Measurements from ENCODE around the gene ACTR1A. TPM values are rescaled to one million over a fixed set of nuclear protein-coding genes. Genes with fewer than 3 reads are reported as not detected.
A peak's percentile ranks its signal among the peaks of the same experiment; 100 is the strongest.

ACTR1A gene
- total RNA-seq, 2 experiments from 2014 or later, result 55.5 to 68.3 TPM

DNA sequence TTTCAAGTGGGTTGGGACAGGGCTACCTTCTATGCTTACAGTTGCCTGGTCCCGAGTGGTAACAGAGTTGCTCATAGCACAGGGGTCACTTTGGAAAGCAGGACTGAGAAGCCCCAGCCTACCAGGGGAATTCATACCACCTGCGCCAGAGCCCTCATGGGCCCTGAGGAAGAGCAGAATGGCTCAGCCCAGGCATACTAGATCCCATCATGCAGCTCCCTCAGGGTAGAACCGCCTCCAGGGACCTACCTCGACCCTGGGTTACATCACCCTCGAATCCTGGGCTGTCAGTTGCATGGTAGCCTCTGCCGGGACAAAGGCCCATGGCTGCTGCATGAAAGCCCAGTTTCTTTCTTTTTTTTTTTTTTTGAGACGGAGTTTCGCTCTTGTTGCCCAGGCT is 73.0 kb downstream of the ACTR1A start:
- BruUV-seq (replicated peaks), result no TSS peak
- intact Hi-C loops (cut with micrococcal nuclease; ENCODE audit: unreplicated experiment), result no loop called here
- CTCF ChIA-PET (ENCODE audit: unreplicated experiment), result no interaction called here

More for the DNA sequence above, 73.0 kb downstream of the ACTR1A start:
- no peak for DNase-seq (ENCODE audit: low spot score)
- Histone ChIP-seq H3K9me3 (ENCODE audit: low read length) (no peaks in the 10 kb centered on the region), H3K4me2 (ENCODE audit: low read length) (no peak overlapping the region), H2AFZ (ENCODE audit: low read length) (no peak overlapping the region), H3K36me3 (ENCODE audit: insufficient read depth, low read length) (no peaks in the 10 kb centered on the region), H3K79me2 (ENCODE audit: insufficient read depth, low read depth, low read length) (peaks cover 14% of the 10 kb centered on the region; the same call in 1 of the 2 replicates), H4K20me1 (ENCODE audit: insufficient read depth, low read length) (no peaks in the 10 kb centered on the region), H3K4me3 (ENCODE audit: low read depth, low read length, poor library complexity, severe bottlenecking) (no peak overlapping the region), H3K27ac (ENCODE audit: low read depth, low read length, poor library complexity, severe bottlenecking) (no peak overlapping the region), H3K4me1 (ENCODE audit: insufficient read depth, low read length, poor library complexity, severe bottlenecking) (peaks cover 19% of the 10 kb centered on the region), H3K9me2 (ENCODE audit: insufficient read depth, low read length) (no peaks in the 10 kb centered on the region)
- TF ChIP-seq, protein P1, sequence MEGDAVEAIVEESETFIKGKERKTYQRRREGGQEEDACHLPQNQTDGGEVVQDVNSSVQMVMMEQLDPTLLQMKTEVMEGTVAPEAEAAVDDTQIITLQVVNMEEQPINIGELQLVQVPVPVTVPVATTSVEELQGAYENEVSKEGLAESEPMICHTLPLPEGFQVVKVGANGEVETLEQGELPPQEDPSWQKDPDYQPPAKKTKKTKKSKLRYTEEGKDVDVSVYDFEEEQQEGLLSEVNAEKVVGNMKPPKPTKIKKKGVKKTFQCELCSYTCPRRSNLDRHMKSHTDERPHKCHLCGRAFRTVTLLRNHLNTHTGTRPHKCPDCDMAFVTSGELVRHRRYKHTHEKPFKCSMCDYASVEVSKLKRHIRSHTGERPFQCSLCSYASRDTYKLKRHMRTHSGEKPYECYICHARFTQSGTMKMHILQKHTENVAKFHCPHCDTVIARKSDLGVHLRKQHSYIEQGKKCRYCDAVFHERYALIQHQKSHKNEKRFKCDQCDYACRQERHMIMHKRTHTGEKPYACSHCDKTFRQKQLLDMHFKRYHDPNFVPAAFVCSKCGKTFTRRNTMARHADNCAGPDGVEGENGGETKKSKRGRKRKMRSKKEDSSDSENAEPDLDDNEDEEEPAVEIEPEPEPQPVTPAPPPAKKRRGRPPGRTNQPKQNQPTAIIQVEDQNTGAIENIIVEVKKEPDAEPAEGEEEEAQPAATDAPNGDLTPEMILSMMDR (conservative IDR thresholded peaks at IDR 0.05; ENCODE audit: low read length), result no peak
- POLR2A ChIA-PET, result no interaction called here

Small RNAs within 50 kb of the gene (microRNA-seq; reads per million reads assigned to microRNA genes)
- gene MIR146B (ENCODE audit: borderline replicate concordance), result 893 reads per million, percentile 82 among the genes with 10 or more reads in this experiment

Small RNAs within 50 kb of the gene (small RNA-seq; reads per million reads assigned to genes)
- 7.9 reads per million, percentile 94 among the genes with 10 or more reads in this experiment for gene MIR146B

Other genes starting within 250 kb of the ACTR1A start
- gene NFKB2, start 107.0 kb downstream of the ACTR1A start, total RNA-seq (2014; rRNA removed; shearing (Covaris generic)), result 47.1 and 53.3 TPM in 2 replicates
- gene NFKB2, start 107.0 kb downstream of the ACTR1A start, total RNA-seq (2022), result 67.3 and 75.2 TPM in 2 replicates
- gene PSD, start 83.9 kb downstream of the ACTR1A start, total RNA-seq (2014; rRNA removed; shearing (Covaris generic)), result 2.0 and 2.2 TPM in 2 replicates
- 10.2 and 10.9 TPM in 2 replicates for gene PSD, start 83.9 kb downstream of the ACTR1A start, total RNA-seq (2022)
- 13.3 and 20.9 TPM in 2 replicates for gene FBXL15, start 81.9 kb downstream of the ACTR1A start, total RNA-seq (2014; rRNA removed; shearing (Covaris generic))
- 13.4 and 18.2 TPM in 2 replicates for gene FBXL15, start 81.9 kb downstream of the ACTR1A start, total RNA-seq (2022)
- gene CUEDC2, start 70.1 kb downstream of the ACTR1A start, total RNA-seq (2014; rRNA removed; shearing (Covaris generic)), result 48.9 and 61.0 TPM in 2 replicates
- 71.6 and 73.3 TPM in 2 replicates for gene CUEDC2, start 70.1 kb downstream of the ACTR1A start, total RNA-seq (2022)
- 0.67 and 3.3 TPM in 2 replicates for gene C10orf95, start 51.2 kb downstream of the ACTR1A start, total RNA-seq (2014; rRNA removed; shearing (Covaris generic))
- gene C10orf95, start 51.2 kb downstream of the ACTR1A start, total RNA-seq (2022), result 0.50 and 0.67 TPM in 2 replicates
- 1.9 and 4.9 TPM in 2 replicates for gene SUFU, start 1.3 kb upstream of the ACTR1A start, total RNA-seq (2014; rRNA removed; shearing (Covaris generic))
- 10.0 and 10.1 TPM in 2 replicates for gene SUFU, start 1.3 kb upstream of the ACTR1A start, total RNA-seq (2022)
- gene TRIM8, start 141.8 kb upstream of the ACTR1A start, total RNA-seq (2014; rRNA removed; shearing (Covaris generic)), result 54.2 and 67.3 TPM in 2 replicates
- gene TRIM8, start 141.8 kb upstream of the ACTR1A start, total RNA-seq (2022), result 73.1 and 92.1 TPM in 2 replicates
- 7.3 and 8.1 TPM in 2 replicates for gene ARL3, start 211.7 kb upstream of the ACTR1A start, total RNA-seq (2014; rRNA removed; shearing (Covaris generic))
- 11.7 and 12.5 TPM in 2 replicates for gene ARL3, start 211.7 kb upstream of the ACTR1A start, total RNA-seq (2022)
- gene SFXN2, start 211.9 kb upstream of the ACTR1A start, total RNA-seq (2014; rRNA removed; shearing (Covaris generic)), result 26.9 and 38.1 TPM in 2 replicates
- gene SFXN2, start 211.9 kb upstream of the ACTR1A start, total RNA-seq (2022), result 43.0 and 45.1 TPM in 2 replicates
- gene WBP1L, start 241.2 kb upstream of the ACTR1A start, total RNA-seq (2014; rRNA removed; shearing (Covaris generic)), result 12.5 and 17.6 TPM in 2 replicates
- gene WBP1L, start 241.2 kb upstream of the ACTR1A start, total RNA-seq (2022), result 22.3 and 24.4 TPM in 2 replicates